ENCODE measurements around the gene DDI2. TPM values are rescaled to one million over a fixed set of nuclear protein-coding genes. Genes with fewer than 3 reads are reported as not detected.

DDI2 gene
- total and polyA plus RNA-seq, 4 donors = 9.5 to 72.5 (median 42.0) TPM

GRCh38 chr1:15682936-15683341 is 65.7 kb downstream of the DDI2 start:
- Histone ChIP-seq H3K27me3 (ENCODE audit: control insufficient read depth in 4 of 4, insufficient read depth in 4 of 4, low read length in 3 of 4) (no peaks in the 10 kb centered on the region), H3K9me3 (ENCODE audit: control insufficient read depth in 4 of 4, low read length in 3 of 4) (no peaks in the 10 kb centered on the region), H3K36me3 (ENCODE audit: control insufficient read depth in 4 of 4, insufficient read depth in 3 of 4, low read depth in 1 of 4, low read length in 3 of 4) (no peaks in the 10 kb centered on the region), H3K4me3 (ENCODE audit: low read depth in 1 of 3, low read length in 3 of 3) (no peak overlapping the region), H3K27ac (ENCODE audit: low read depth in 1 of 2, low read length in 2 of 2) (no peak overlapping the region), H3K9ac (ENCODE audit: low read depth in 1 of 2, low read length in 2 of 2) (no peak overlapping the region), H3K4me1 (ENCODE audit: control insufficient read depth in 4 of 4, insufficient read depth in 4 of 4, low read length in 3 of 4) (peaks cover 3 to 12% (median 8%) of the 10 kb centered on the region in 4 donors)
- DNase-seq (ENCODE audit: low spot score) = no peak
- 93% methylated on average over 4 of the region's 4 CpGs for WGBS
- no peak for TF ChIP-seq MAX (IDR thresholded peaks at IDR 0.05)
- TF ChIP-seq HNF4A (conservative IDR thresholded peaks at IDR 0.05) = no peak
- TF ChIP-seq ZBTB33 (IDR thresholded peaks at IDR 0.05) = no peak
- no peak for TF ChIP-seq CTCF (IDR thresholded peaks at IDR 0.05; ENCODE audit: low read depth, low read length, missing input control)

GRCh38 chr1:15683345-15684039 is 66.2 kb downstream of the DDI2 start:
- 50% methylated on average over 18 of the region's 18 CpGs for WGBS
- no peaks in the 10 kb centered on the region for H3K27me3 ChIP-seq (ENCODE audit: control insufficient read depth in 4 of 4, insufficient read depth in 4 of 4, low read length in 3 of 4)
- no peaks in the 10 kb centered on the region for H3K9me3 ChIP-seq (ENCODE audit: control insufficient read depth in 4 of 4, low read length in 3 of 4)
- peak overlapping the region; percentile 82 to 83 for H3K27ac ChIP-seq (ENCODE audit: low read depth in 1 of 2, low read length in 2 of 2)
- peaks cover 3 to 12% (median 8%) of the 10 kb centered on the region in 4 donors for H3K4me1 ChIP-seq (ENCODE audit: control insufficient read depth in 4 of 4, insufficient read depth in 4 of 4, low read length in 3 of 4)
- H3K36me3 ChIP-seq (ENCODE audit: control insufficient read depth in 4 of 4, insufficient read depth in 3 of 4, low read depth in 1 of 4, low read length in 3 of 4) = no peaks in the 10 kb centered on the region
- DNase-seq (ENCODE audit: low spot score) = no peak
- TF ChIP-seq RXRA (IDR thresholded peaks at IDR 0.05) = no peak
- no peak for TF ChIP-seq FOXA1 (IDR thresholded peaks at IDR 0.05)
- no peak for TF ChIP-seq ZBTB33 (IDR thresholded peaks at IDR 0.05)
- no peak for TF ChIP-seq RAD21 (IDR thresholded peaks at IDR 0.05)
- TF ChIP-seq MAX (IDR thresholded peaks at IDR 0.05) = no peak
- no peak for TF ChIP-seq HNF4G (IDR thresholded peaks at IDR 0.05)
- TF ChIP-seq YY1 (IDR thresholded peaks at IDR 0.05) = no peak
- TF ChIP-seq HNF4A (conservative IDR thresholded peaks at IDR 0.05) = no peak
- no peak for TF ChIP-seq EGR1 (IDR thresholded peaks at IDR 0.05; ENCODE audit: low read depth in 2 of 2)
- TF ChIP-seq TAF1 (conservative IDR thresholded peaks at IDR 0.05) = no peak
- TF ChIP-seq ATF3 (IDR thresholded peaks at IDR 0.05) = no peak
- TF ChIP-seq REST (IDR thresholded peaks at IDR 0.05) = no peak
- no peak for TF ChIP-seq SP1 (IDR thresholded peaks at IDR 0.05)
- no peak for TF ChIP-seq JUND (IDR thresholded peaks at IDR 0.05)
- TF ChIP-seq FOXA2 (IDR thresholded peaks at IDR 0.05) = no peak
- no peak for TF ChIP-seq NR2F2 (IDR thresholded peaks at IDR 0.05)
- peak overlapping the region; percentile 38 to 97 (median 66) for H3K4me3 ChIP-seq (ENCODE audit: low read depth in 1 of 3, low read length in 3 of 3)
- H3K9ac ChIP-seq (ENCODE audit: low read depth in 1 of 2, low read length in 2 of 2) = peak overlapping the region; percentile 52 to 91
